A673 (cell line): ENCODE results near the gene CYSRT1. TPM values are rescaled to one million over a fixed set of nuclear protein-coding genes. Genes with fewer than 3 reads are reported as not detected.

Experiments
- BruUV-seq: library from RNA; stranded (reverse); fragments of 400-500 nt; replicated peaks from 2 replicates; lab custom pipeline; 2021; lab: Mats Ljungman, UMichigan
- CTCF ChIA-PET: fragments of 300-600 bp; sonication (Branson Sonifier 250); formaldehyde crosslinking; loops from one replicate; lab custom pipeline; 2022; ENCODE audit warnings: antibody characterized with exemption; lab: Charles Lee
- POLR2A ChIA-PET: fragments of 300-600 bp; sonication (Branson Sonifier 250); formaldehyde crosslinking; loops from one replicate; lab custom pipeline; 2022; ENCODE audit warnings: antibody characterized with exemption; ENCODE audit not compliant: low non-redundant PET; lab: Charles Lee
- DNase-seq: peaks from one replicate; pipeline ENCODE4 v3.0.0-alpha.2; 2015; ENCODE audit warnings: low spot score
- H3K27ac ChIP-seq: fragments of 200-600 bp; sonication (generic); 2 replicates; pipeline ENCODE4 v1.5.1; 2016; ENCODE audit warnings: mixed run types, low read depth, mild to moderate bottlenecking, mixed read lengths, antibody characterized with exemption, low read length; ENCODE audit not compliant: poor library complexity, severe bottlenecking
- H3K27me3 ChIP-seq: fragments of 200-600 bp; sonication (generic); replicated peaks from 2 replicates; pipeline ENCODE4 v1.6.1; 2017; ENCODE audit warnings: mixed run types, low read depth, mild to moderate bottlenecking, mixed read lengths, antibody characterized with exemption, low read length; ENCODE audit not compliant: insufficient read depth, poor library complexity
- H3K36me3 ChIP-seq: fragments of 200-600 bp; sonication (generic); 2 replicates; pipeline ENCODE4 v1.6.1; 2016; ENCODE audit warnings: mixed run types, mild to moderate bottlenecking, mixed read lengths, antibody characterized with exemption, low read length; ENCODE audit not compliant: insufficient read depth, poor library complexity, severe bottlenecking
- H3K4me1 ChIP-seq: fragments of 200-600 bp; sonication (generic); 2 replicates; pipeline ENCODE4 v1.6.1; 2017; ENCODE audit warnings: mixed run types, mild to moderate bottlenecking, mixed read lengths, antibody characterized with exemption, low read length; ENCODE audit not compliant: insufficient read depth, poor library complexity, severe bottlenecking
- H3K4me3 ChIP-seq: fragments of 200-600 bp; sonication (generic); 2 replicates; pipeline ENCODE4 v1.5.1; 2016; ENCODE audit warnings: low read depth, mixed run types, mild to moderate bottlenecking, mixed read lengths, low read length; ENCODE audit not compliant: poor library complexity, severe bottlenecking
- H3K9me3 ChIP-seq: fragments of 200-600 bp; sonication (generic); 2 replicates; pipeline ENCODE4 v1.6.1; 2016; ENCODE audit warnings: mixed run types, low read depth, mild to moderate bottlenecking, mixed read lengths, antibody characterized with exemption, low read length; ENCODE audit not compliant: poor library complexity, severe bottlenecking
- CTCF ChIP-seq: fragments of 300-800, 200-600 bp; sonication (generic); conservative IDR thresholded peaks from 2 replicates; pipeline ENCODE4 v1.5.1; 2017; ENCODE audit warnings: low read depth, mild to moderate bottlenecking, antibody characterized with exemption, low read length, moderate library complexity, mixed read lengths
- EZH2 ChIP-seq: fragments of 200-600 bp; sonication (generic); IDR thresholded peaks from 2 replicates; pipeline ENCODE4 v1.6.1; 2017; ENCODE audit warnings: borderline replicate concordance, low read depth, mild to moderate bottlenecking, mixed read lengths, antibody characterized with exemption, low read length; ENCODE audit not compliant: poor library complexity, severe bottlenecking
- intact Hi-C: fragments of 100-400 bp; cut with micrococcal nuclease; formaldehyde crosslinking; loops from one replicate; pipeline ENCODE4 v1.10.0; 2022; ENCODE audit not compliant: unreplicated experiment
- total RNA-seq: library from RNA; stranded (reverse); gene quantifications from 2 replicates; pipeline ENCODE4 v1.2.3, GENCODE V29; 2021

CYSRT1 gene
- total RNA-seq, 1 experiment from 2014 or later, result 0.37 TPM

DNA sequence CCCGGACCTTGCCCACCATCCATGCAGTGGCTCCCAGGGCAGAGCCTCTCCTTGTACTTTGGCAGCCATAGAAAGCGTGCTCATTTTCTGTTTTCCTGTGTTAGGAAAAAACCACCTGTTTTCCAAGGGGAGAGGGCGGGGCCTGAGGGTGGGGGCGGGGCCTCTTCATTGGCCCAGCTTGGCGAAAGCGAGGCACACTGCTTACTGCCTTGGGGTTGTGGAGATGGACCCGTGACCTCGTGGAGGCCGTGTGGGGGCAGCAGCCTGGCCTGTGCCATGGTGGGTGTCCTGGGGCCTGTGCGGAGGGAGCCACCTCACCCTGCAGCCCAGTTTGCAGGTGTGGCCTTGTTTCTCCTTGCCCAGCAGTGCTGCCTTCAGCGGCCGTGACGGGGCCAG, 48.1 kb downstream of the CYSRT1 start:
- no peak for DNase-seq
- intact Hi-C loops, result no loop called here
- no peaks in the 10 kb centered on the region for H3K27me3 ChIP-seq
- no peak overlapping the region for H3K27ac ChIP-seq
- no peak overlapping the region for H3K4me3 ChIP-seq
- peaks cover 14% of the 10 kb centered on the region for H3K4me1 ChIP-seq
- TF ChIP-seq CTCF (no peak), EZH2 (no peak)
- TSS peak; percentile 31 for BruUV-seq
- H3K9me3 ChIP-seq, result no peaks in the 10 kb centered on the region
- ChIA-PET POLR2A (no interaction called here), CTCF (interaction anchor here (0.6 kb wide), 1 partner anchor 382 kb away, joined by 3 read pairs; no protein-coding TSS in a partner anchor)
- H3K36me3 ChIP-seq, result peaks cover 12% of the 10 kb centered on the region

DNA sequence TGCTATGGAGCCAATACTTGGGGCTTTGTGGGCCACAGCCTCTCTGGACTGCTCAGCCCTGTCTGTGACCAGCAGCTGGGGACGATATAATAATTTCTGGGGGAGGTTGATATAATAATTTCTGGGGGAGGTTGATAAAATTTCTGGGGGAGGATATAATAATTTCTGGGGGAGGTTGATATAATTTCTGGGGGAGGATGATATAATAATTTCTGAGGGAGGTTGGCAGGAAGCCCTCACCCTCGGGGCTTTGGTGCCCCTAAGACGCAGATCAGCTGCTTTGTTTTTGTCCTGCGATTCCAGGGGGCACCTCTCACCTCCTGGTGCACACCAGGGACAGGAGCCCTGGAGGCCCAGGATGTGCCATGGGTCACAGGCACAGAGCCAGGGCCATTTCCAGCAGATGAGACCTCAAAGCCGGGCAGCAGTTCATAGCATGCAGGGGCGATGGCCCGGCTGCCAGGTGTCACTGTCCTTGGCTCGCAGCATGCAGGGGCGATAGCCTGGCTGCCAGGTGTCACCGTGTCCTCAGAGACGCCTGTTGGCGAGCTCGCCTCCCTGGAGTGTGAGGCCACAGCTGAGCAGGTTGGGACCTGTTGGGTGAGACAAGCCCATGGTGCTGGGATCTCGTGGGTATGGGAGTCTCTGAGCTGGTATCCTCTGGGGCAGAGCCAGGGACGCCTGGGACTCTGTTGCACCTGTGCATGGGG, 48.8 kb downstream of the CYSRT1 start:
- Histone ChIP-seq H3K4me3 (no peak overlapping the region), H3K36me3 (peaks cover 12% of the 10 kb centered on the region), H3K4me1 (peaks cover 14% of the 10 kb centered on the region), H3K27me3 (no peaks in the 10 kb centered on the region), H3K9me3 (no peaks in the 10 kb centered on the region), H3K27ac (no peak overlapping the region)
- no peak for DNase-seq
- TF ChIP-seq EZH2 (no peak), CTCF (no peak)
- no TSS peak for BruUV-seq
- ChIA-PET POLR2A (no interaction called here), CTCF (interaction anchor here (0.6 kb wide), 1 partner anchor 382 kb away, joined by 3 read pairs; no protein-coding TSS in a partner anchor)
- intact Hi-C loops, result no loop called here

DNA sequence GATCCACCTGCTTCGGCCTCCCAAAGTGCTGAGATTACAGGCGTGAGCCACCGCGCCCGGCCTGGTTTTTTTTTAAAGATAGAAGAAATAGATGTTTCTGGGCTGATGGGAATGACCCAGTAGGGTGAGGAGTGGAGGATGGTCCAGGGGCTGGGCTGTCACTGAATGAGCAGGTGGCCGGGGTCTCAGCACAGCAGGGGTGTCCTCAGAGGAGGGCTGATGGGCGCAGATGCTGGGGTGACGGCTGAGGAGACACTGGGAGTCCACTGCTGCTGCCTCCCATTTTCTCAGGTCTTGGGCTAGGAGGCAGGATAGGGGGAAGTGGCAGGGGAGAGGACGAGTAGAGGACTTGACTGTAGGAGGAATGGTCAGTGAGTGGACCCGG, 50.2 kb downstream of the CYSRT1 start:
- Histone ChIP-seq H3K4me1 (peaks cover 14% of the 10 kb centered on the region), H3K27me3 (no peaks in the 10 kb centered on the region), H3K36me3 (peaks cover 8% of the 10 kb centered on the region), H3K9me3 (no peaks in the 10 kb centered on the region), H3K4me3 (no peak overlapping the region), H3K27ac (no peak overlapping the region)
- BruUV-seq, result no TSS peak
- CTCF ChIA-PET, result no interaction called here
- TF ChIP-seq CTCF, result no peak
- TF ChIP-seq EZH2, result no peak
- POLR2A ChIA-PET, result no interaction called here
- DNase-seq, result no peak
- intact Hi-C loops, result no loop called here

Other genes with a start within 250 kb of the CYSRT1 start
- gene PTGDS, start 247.7 kb upstream of the CYSRT1 start, total RNA-seq, result not detected in 2 replicates
- gene LCNL1, start 242.2 kb upstream of the CYSRT1 start, total RNA-seq, result not detected in 2 replicates
- gene PAXX, start 232.8 kb upstream of the CYSRT1 start, total RNA-seq, result 91.5 and 99.5 TPM in 2 replicates
- not detected in 2 replicates for gene CLIC3, start 228.6 kb upstream of the CYSRT1 start, total RNA-seq
- 27.8 and 38.9 TPM in 2 replicates for gene ABCA2, start 196.9 kb upstream of the CYSRT1 start, total RNA-seq
- gene FUT7, start 193.1 kb upstream of the CYSRT1 start, total RNA-seq, result not detected in 2 replicates
- 73.9 and 81.4 TPM in 2 replicates for gene NPDC1, start 179.0 kb upstream of the CYSRT1 start, total RNA-seq
- not detected in 2 replicates for gene ENTPD2, start 171.1 kb upstream of the CYSRT1 start, total RNA-seq
- gene SAPCD2, start 154.6 kb upstream of the CYSRT1 start, total RNA-seq, result 30.6 and 33.7 TPM in 2 replicates
- gene UAP1L1, start 147.7 kb upstream of the CYSRT1 start, total RNA-seq, result 11.2 and 13.0 TPM in 2 replicates
- 48.6 and 54.9 TPM in 2 replicates for gene MAN1B1, start 138.2 kb upstream of the CYSRT1 start, total RNA-seq
- gene DPP7, start 110.4 kb upstream of the CYSRT1 start, total RNA-seq, result 120 and 122 TPM in 2 replicates
- gene GRIN1, start 86.0 kb upstream of the CYSRT1 start, total RNA-seq, result 0.17 and 0.52 TPM in 2 replicates
- gene LRRC26, start 55.1 kb upstream of the CYSRT1 start, total RNA-seq, result not detected in 2 replicates
- not detected in 2 replicates for gene TMEM210, start 53.1 kb upstream of the CYSRT1 start, total RNA-seq
- gene ANAPC2, start 36.6 kb upstream of the CYSRT1 start, total RNA-seq, result 49.6 and 54.1 TPM in 2 replicates
- 86.8 and 87.3 TPM in 2 replicates for gene SSNA1, start 36.5 kb upstream of the CYSRT1 start, total RNA-seq
- gene TPRN, start 24.4 kb upstream of the CYSRT1 start, total RNA-seq, result 23.0 and 25.7 TPM in 2 replicates
- gene TMEM203, start 19.5 kb upstream of the CYSRT1 start, total RNA-seq, result 37.5 and 41.8 TPM in 2 replicates
- 40.2 and 41.5 TPM in 2 replicates for gene NDOR1, start 19.5 kb upstream of the CYSRT1 start, total RNA-seq
- 13.7 and 20.2 TPM in 2 replicates for gene RNF208, start 2.9 kb upstream of the CYSRT1 start, total RNA-seq
- 0.17 TPM in 1 of 2 replicates, not detected in the other for gene RNF224, start 2.3 kb downstream of the CYSRT1 start, total RNA-seq
- not detected in 2 replicates for gene SLC34A3, start 5.7 kb downstream of the CYSRT1 start, total RNA-seq
- 645 and 714 TPM in 2 replicates for gene TUBB4B, start 16.1 kb downstream of the CYSRT1 start, total RNA-seq
- gene STPG3, start 26.1 kb downstream of the CYSRT1 start, total RNA-seq, result 0.35 TPM in 1 of 2 replicates, not detected in the other
- gene NELFB, start 30.2 kb downstream of the CYSRT1 start, total RNA-seq, result 72.6 and 78.1 TPM in 2 replicates
- 0.82 and 1.4 TPM in 2 replicates for gene TOR4A, start 52.6 kb downstream of the CYSRT1 start, total RNA-seq
- gene NRARP, start 77.1 kb downstream of the CYSRT1 start, total RNA-seq, result 7.4 and 8.9 TPM in 2 replicates
- gene EXD3, start 198.0 kb downstream of the CYSRT1 start, total RNA-seq, result 6.3 and 9.4 TPM in 2 replicates
- gene NOXA1, start 198.2 kb downstream of the CYSRT1 start, total RNA-seq, result 0.28 and 0.79 TPM in 2 replicates
- gene ENTPD8, start 216.2 kb downstream of the CYSRT1 start, total RNA-seq, result not detected in 2 replicates
- gene NSMF, start 234.2 kb downstream of the CYSRT1 start, total RNA-seq, result 52.7 and 54.9 TPM in 2 replicates